ENCODE results near the gene SUGP2. TPM values are rescaled to one million over a fixed set of nuclear protein-coding genes. Genes with fewer than 3 reads are reported as not detected.

The SUGP2 gene
- total and polyA plus RNA-seq, 2 of the 13 experiments (the other 11 are each of a cell fraction or from before 2014, with no cell fraction given), result 40.6 to 57.7 TPM

- TF ChIP-seq ZBTB10 (CRISPR knock-in tag; IDR thresholded peaks at IDR 0.05; ENCODE audit: borderline replicate concordance), result no peak
- TF ChIP-seq TARDBP (CRISPR knock-in tag; IDR thresholded peaks at IDR 0.05), result no peak
These were observed 89.9 kb downstream of the SUGP2 start (continued) for GRCh38 chr19:18943465-18943864.

- Histone ChIP-seq H3K36me3 (replicated peaks in 1 of 2; ENCODE audit: control insufficient read depth in 1 of 2, insufficient read depth in 2 of 2, low read length in 2 of 2) (peaks cover 0 to 1% of the 10 kb centered on the region in 2 experiments; a peak in 1 of 5 replicates), H3K4me3 (replicated peaks in 1 of 3; ENCODE audit: insufficient read depth in 1 of 3, low read depth in 2 of 3, low read length in 3 of 3) (no peak overlapping the region), H3K79me2 (ENCODE audit: insufficient read depth, low read length) (no peaks in the 10 kb centered on the region), H3K9me3 (ENCODE audit: low read length) (no peaks in the 10 kb centered on the region), H3K4me1 (ENCODE audit: insufficient read depth, low read length) (peaks cover 52% of the 10 kb centered on the region), H3K27ac (ENCODE audit: extremely low read length, insufficient read depth, low read length) (no peak overlapping the region), H4K20me1 (ENCODE audit: insufficient read depth, low read length) (no peaks in the 10 kb centered on the region), H3K9ac (ENCODE audit: insufficient read depth, low read depth, low read length) (no peak overlapping the region), H2AFZ (ENCODE audit: low read length) (no peak overlapping the region), H3K27me3 (ENCODE audit: control insufficient read depth in 1 of 2, insufficient read depth in 2 of 2, low read length in 2 of 2) (no peaks in the 10 kb centered on the region), H3K4me2 (ENCODE audit: low read depth, low read length) (no peak overlapping the region; the same call in 1 of the 2 replicates)
- DNase-seq (ENCODE audit: low spot score) (no peak), ATAC-seq (no peak), FAIRE-seq (no peak)
- 53% methylated on average over 6 of the region's 6 CpGs for WGBS (ENCODE audit: low lambda C conversion rate)
- CTCF ChIA-PET (ENCODE audit: low intra/inter-chr PET ratio, low total read pairs), result no interaction called here
- in situ Hi-C loops (cut with HindIII; ENCODE audit: extremely low pct_ligation_motif_present, low pct_unique_long_range_greater_than_20kb) (loop anchor here (5.0 kb wide), 1 partner anchor 45 kb away; no protein-coding TSS in a partner anchor), intact Hi-C loops (cut with micrococcal nuclease; ENCODE audit: unreplicated experiment) (loop anchor here (1.0 to 2.0 kb wide), 2 partner anchors 18 to 44 kb away; no protein-coding TSS in a partner anchor)
- TF ChIP-seq ATF4 (CRISPR knock-in tag; IDR thresholded peaks at IDR 0.05), result no peak
- no TSS peak for BruUV-seq (replicated peaks)
- POLR2A ChIA-PET, result no interaction called here
These were observed 90.6 kb downstream of the SUGP2 start for GRCh38 chr19:18942692-18943091.
